Fibroblast of villous mesenchyme (primary cell): ENCODE data around the gene SUPT3H. TPM values are rescaled to one million over a fixed set of nuclear protein-coding genes. Genes with fewer than 3 reads are reported as not detected.

Experiments used
- DNase-seq: peaks from one replicate; pipeline ENCODE4 v3.0.0-alpha.2; 2010; ENCODE audit warnings: low read depth
- H3K4me3 ChIP-seq: 2 replicates; pipeline ENCODE4 v1.5.1; 2011; ENCODE audit warnings: low read depth, mild to moderate bottlenecking, low read length
- CTCF ChIP-seq: IDR thresholded peaks from 2 replicates; pipeline ENCODE4 v1.5.1; 2012; ENCODE audit warnings: low read depth, mild to moderate bottlenecking, low read length; ENCODE audit not compliant: insufficient read depth
- total RNA-seq: library from RNA; depleted of rRNA; stranded (reverse); fragments of >200 nt; gene quantifications from 2 replicates; pipeline ENCODE4 v1.2.3, GENCODE V29; 2012

The SUPT3H gene
- total RNA-seq, 1 donor, result 7.8 TPM

- no peak overlapping the region for H3K4me3 ChIP-seq
- no peak for TF ChIP-seq CTCF
- no peak for DNase-seq
These were observed 102.4 kb downstream of the SUPT3H start for GRCh38 chr6:45275358-45275757.

GRCh38 chr6:45272626-45273025 is 105.1 kb downstream of the SUPT3H start:
- no peak overlapping the region for H3K4me3 ChIP-seq
- DNase-seq, result peak; percentile 50
- no peak for TF ChIP-seq CTCF

GRCh38 chr6:45265246-45265645 is 112.5 kb downstream of the SUPT3H start:
- no peak overlapping the region for H3K4me3 ChIP-seq
- DNase-seq, result peak; percentile 27
- no peak for TF ChIP-seq CTCF

GRCh38 chr6:45260696-45261095 is 117.0 kb downstream of the SUPT3H start:
- no peak for TF ChIP-seq CTCF
- no peak for DNase-seq
- no peak overlapping the region for H3K4me3 ChIP-seq

- H3K4me3 ChIP-seq, result no peak overlapping the region
- no peak for TF ChIP-seq CTCF
- peak; percentile 12 for DNase-seq
These were observed 120.7 kb downstream of the SUPT3H start for GRCh38 chr6:45256697-45257695.

- H3K4me3 ChIP-seq, result no peak overlapping the region
- TF ChIP-seq CTCF, result no peak
- DNase-seq, result no peak
These were observed 122.3 kb downstream of the SUPT3H start for GRCh38 chr6:45255434-45255833.
